ENCODE results near the gene RHOB.

GRCh38 chr2:20488782-20489181 is 41.9 kb downstream of the RHOB start:
- no peak for TF ChIP-seq CTCF (conservative IDR thresholded peaks at IDR 0.05)
- TF ChIP-seq ZFX (IDR thresholded peaks at IDR 0.05), result no peak

Measured in C4-2B (cell line).